Gastroesophageal sphincter (tissue), 3 donors: ENCODE data around the gene SEC11A.

Experiments
- EP300 ChIP-seq: sonication (generic); formaldehyde crosslinking; IDR thresholded peaks from one replicate; pipeline ENCODE4 v1.6.1; 2017; ENCODE audit warnings: antibody characterized with exemption, mild to moderate bottlenecking
- POLR2A ChIP-seq, 2 donors: fragments of 450-650 bp; IDR thresholded peaks; one replicate each; pipeline ENCODE4 v1.6.1; 2017; ENCODE audit warnings: antibody characterized with exemption in 2 of 2, mild to moderate bottlenecking in 2 of 2, moderate library complexity in 1 of 2
- POLR2AphosphoS5 ChIP-seq: sonication (generic); formaldehyde crosslinking; IDR thresholded peaks from one replicate; pipeline ENCODE4 v1.6.1; 2017; ENCODE audit warnings: antibody characterized with exemption
- TF ChIP-seq, protein P1 (sequence below), 4 experiments: fragments of 200-600 bp in 2 of 4; fragments of 450-650 bp in 2 of 4; sonication (generic) in 1 of 4; IDR thresholded peaks; one replicate each; pipeline ENCODE4 v1.5.1; 2017 to 2019; ENCODE audit warnings: antibody characterized with exemption in 4 of 4, mild to moderate bottlenecking in 2 of 4, moderate library complexity in 2 of 4

- no peak for TF ChIP-seq POLR2A (IDR thresholded peaks at IDR 0.05)
- TF ChIP-seq POLR2AphosphoS5 = no peak
- TF ChIP-seq, protein P1, sequence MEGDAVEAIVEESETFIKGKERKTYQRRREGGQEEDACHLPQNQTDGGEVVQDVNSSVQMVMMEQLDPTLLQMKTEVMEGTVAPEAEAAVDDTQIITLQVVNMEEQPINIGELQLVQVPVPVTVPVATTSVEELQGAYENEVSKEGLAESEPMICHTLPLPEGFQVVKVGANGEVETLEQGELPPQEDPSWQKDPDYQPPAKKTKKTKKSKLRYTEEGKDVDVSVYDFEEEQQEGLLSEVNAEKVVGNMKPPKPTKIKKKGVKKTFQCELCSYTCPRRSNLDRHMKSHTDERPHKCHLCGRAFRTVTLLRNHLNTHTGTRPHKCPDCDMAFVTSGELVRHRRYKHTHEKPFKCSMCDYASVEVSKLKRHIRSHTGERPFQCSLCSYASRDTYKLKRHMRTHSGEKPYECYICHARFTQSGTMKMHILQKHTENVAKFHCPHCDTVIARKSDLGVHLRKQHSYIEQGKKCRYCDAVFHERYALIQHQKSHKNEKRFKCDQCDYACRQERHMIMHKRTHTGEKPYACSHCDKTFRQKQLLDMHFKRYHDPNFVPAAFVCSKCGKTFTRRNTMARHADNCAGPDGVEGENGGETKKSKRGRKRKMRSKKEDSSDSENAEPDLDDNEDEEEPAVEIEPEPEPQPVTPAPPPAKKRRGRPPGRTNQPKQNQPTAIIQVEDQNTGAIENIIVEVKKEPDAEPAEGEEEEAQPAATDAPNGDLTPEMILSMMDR (IDR thresholded peaks at IDR 0.05) = no peak
- TF ChIP-seq EP300 = no peak
These were observed 15.8 kb upstream of the SEC11A start for GRCh38 chr15:84731774-84732173.
